GM21528 (cell line): ENCODE results near the gene IGF2.

Experiments used
- ATAC-seq: cut with Tn5 transposase; IDR thresholded peaks from one replicate; pipeline ENCODE4 v1.9.1; 2021; ENCODE audit warnings: mild to moderate bottlenecking, moderate library complexity; ENCODE audit not compliant: unreplicated experiment, low FRiP score

The IGF2 gene

DNA sequence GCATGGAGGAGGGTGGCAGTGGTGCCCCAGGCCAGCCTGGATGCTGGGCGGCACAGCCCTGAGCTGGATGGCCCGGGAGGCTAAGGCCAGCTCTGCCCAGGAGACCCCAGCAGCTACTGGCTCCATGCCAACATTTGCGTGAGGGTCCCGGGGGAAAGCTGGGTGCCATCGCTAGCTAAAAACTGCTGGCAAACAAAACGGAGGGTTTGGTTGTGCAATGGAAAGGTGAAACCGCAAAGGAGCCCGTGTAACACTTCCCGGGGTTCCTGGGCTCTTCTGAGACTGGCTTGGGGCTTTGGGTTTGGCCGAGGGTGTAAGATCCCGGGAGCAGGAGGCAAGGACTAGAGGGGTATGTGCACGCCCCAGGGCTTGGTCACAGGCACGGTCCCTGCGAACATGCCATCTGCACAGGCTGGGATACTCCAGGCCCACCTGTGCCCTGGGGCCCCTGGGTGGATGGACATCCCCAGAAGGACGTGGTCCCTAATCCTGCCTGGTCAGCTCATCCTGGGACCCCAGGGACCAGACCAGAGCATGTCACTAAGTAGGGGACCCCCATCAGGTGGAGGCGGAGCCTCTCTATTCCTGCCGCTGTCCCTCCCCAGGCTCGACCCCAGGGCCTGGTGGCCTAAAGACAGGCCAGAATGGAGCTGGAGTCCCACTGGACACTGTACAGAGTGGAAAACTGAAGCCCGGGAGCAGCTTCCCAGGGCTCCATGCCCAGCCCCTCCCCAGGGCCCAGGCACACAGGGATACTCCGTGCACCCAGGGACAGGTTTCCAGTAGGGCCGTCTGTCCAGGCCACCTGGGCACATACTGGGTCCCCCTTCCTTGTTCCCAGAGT is 44.6 kb downstream of the IGF2 start:
- ATAC-seq, result no peak

DNA sequence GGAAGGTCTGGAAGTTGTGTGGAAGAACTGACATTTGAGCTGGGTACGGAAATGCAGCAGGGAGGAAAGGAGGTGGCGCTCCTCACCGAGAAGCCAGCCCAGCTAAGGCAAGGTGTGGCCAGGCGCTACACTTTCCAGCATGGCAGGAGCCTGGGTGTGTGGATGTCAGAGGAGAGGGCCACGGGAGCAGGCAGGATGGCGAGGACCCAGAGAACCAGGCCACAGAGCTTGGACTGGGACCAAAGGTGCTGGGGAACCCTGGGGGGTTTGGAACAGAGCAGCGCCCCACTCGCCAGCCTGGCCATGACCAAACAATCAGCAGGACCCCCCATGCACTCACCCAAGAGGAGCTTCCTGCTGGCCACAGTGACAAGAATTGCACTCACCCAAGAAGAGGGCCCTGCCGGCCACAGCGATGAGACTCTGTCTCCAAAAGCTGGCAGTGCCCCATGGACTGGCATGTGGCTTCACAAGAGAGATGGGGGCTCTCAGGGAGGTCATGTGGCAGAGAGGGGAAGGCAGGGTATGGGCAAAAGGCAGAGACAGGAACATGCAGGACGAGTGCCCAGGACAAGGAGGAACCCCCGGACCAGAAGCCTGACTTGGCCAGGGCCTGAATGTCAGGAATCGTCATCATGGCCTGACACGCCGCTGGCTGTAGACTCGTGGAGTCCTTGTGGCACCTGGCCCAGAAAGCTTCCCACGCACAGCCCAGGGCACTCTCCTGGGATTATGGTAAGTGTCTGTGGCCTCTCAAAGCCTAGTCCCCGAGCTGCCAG is 45.4 kb downstream of the IGF2 start:
- no peak for ATAC-seq

DNA sequence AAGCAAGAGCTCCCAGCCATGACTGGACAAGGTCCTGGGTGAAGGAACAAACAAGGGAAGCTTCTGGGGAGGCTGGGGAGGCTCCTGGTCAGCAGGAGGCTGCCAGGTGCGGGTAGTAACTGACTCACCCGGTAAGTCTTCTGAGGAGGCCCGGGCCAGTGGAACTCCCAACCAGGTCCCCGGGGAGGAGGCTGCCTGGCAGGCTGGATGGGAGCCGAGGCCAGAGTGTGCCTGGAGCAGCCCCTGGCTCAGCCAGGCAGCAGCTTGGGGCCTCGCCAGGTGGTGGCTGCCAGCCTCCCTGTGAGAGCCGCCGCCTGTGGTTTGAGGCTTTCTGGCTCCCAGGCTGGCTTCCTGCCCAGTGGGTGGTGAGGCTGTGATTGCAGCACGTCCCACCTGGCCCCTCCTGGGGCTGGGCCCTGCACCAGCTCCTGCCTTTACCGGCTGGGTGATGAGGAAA is 46.2 kb downstream of the IGF2 start:
- no peak for ATAC-seq

DNA sequence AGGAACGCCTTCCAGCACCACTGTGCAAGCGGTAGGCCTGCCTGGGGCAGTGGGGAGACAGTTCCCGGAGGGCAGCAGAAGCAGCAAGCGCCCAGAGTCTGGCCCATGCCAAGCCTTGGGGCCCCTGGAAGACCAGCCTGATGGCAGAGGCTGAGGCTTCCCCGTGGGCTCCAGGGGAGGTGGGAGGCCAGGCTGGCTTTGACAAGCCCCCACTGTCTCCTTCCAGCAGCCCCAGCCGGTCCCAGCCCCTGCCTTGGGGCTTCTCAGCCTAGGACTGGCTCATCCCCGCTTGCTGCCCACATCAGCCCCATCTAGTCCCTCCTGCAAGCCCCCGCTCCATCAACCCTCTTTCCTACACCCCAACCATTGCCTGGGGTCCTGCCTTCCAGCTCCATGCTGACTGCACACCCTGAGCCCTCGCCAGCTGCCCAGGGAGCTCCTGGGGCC is 46.7 kb downstream of the IGF2 start:
- ATAC-seq, result no peak

DNA sequence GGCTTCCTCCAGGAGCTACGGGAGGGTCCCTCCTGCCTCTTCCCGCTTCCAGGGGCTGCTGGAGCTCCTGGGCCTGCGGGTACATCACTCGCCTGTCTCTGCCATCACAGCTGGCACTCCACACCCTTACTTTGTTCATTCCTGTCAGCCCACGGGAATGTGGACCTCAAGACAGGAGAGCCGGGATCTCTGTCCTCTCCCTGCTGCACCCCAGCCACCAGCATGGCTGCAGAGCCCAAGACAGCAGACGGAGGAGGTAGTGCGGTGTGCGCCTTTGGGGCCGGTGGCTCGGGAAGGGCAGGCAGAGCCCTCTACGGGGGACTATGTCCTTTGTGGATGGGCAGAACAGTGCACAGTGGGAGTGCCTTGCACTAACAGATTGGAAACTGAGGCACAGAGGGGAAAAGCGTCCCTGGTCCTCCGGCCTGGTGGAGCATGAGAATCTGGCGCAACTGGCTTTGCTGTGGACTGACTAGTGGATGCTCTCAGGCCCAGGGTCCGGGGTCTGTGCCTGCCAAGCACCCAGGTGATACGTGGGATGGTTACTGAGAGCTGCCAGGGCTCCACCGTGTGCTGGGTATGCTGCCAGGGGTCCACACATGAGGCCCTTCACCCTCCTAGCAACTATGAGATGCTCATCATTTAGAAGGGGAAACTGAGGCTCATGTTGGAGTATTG is 47.3 kb downstream of the IGF2 start:
- no peak for ATAC-seq

DNA sequence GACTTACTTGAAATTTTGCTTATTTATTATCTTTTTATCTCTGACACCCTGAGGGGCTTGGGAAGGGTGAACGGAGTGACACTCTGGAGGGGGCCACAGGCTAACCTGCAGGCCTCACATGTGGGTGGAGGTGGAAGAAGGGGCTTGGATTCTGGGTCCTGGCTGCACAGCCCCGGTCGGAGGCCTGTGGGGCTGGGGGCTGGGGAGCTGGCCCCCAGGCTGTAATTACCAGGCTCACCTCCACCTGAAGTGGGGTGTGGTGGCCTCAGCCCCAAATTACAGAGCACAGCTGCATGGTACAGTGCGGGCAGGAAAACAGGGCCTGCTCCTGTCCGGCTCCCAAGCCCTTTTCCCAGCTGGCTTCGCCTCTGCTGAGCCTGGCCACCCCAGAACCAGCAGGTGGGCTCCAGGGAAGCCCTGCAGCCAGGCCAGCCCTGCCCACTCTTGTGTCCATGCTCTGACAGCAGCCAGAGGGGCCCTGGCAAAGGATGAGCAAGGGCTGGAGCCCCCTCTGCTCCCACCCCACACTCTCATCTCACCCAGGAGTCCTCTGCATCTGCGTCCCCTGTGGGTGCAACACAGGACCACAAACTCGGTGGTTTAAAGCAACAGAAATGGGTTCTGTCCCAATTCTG is 48.0 kb downstream of the IGF2 start:
- no peak for ATAC-seq

DNA sequence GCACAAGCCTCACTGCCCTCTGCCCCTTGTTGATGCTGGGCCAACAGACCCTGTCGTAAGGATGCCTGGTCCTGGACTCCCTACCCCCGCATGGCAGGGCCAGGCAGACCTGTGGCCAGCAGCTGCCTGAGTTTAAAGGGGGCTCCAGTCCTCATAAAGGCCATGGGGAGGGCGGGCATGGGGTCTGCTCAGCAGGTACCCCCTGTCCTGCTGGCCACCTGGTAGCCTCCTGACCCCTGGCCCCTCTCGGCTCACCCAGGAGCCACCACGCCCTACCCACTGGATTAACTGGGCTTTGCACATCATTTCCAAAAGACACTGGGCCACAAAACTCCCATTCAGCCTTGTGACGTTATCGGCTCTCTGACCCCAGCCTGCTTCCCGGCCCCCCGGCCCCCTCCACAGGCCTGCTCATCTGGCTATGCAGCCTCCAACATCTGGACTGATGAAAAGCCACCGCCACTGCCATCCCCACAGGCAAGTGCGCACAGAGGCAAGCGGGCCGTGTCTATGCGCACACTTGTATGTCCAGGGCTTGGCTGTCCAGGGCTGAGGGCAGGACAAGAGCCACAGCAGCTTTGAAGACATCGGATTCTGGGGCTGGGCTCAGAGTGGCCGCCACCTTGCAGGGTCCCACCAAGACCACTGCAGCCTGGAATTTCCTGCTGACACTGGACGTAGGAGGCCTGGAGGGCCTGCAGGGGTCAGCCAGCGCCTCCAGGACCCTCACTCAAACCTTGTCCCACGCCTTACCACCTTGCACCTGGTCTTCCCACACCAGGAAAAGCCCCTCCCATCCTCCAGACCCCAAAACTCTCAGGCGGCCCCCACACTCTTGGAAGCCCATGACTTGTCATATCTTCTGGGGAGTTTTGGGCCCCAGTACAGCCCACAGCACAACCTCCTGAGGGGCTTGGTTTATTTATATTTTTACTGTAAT is 48.7 kb downstream of the IGF2 start:
- no peak for ATAC-seq

DNA sequence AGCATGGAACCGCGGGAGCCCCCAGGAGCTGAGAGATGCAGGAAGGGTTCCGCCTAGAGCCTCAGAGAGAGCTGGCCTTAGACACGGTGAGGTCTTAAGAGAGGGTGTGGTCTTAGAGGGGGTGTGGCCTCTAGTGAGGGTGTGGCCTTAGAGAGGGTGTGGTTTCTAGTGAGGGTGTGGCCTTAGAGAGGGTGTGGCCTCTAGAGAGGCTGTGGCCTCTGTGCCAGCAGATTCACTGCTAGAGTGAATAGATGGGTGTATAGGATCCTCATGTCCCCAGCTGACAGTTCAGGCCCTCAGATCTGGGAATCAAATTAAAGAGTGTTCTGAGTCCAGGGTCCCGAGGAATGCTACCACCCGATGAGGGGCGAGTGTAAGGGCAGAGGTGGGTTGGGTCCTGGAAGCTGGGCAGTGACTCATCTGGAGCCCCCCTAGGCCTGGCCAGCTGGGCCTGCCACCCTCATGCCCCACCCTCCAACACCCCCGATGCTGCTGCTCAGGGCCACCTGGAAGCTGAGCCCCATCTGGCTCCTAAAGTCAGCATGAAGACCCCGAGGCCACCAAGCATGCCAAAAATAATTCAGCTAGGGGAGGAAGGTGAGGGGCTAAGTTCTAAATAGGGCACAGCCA is 49.5 kb downstream of the IGF2 start:
- no peak for ATAC-seq

DNA sequence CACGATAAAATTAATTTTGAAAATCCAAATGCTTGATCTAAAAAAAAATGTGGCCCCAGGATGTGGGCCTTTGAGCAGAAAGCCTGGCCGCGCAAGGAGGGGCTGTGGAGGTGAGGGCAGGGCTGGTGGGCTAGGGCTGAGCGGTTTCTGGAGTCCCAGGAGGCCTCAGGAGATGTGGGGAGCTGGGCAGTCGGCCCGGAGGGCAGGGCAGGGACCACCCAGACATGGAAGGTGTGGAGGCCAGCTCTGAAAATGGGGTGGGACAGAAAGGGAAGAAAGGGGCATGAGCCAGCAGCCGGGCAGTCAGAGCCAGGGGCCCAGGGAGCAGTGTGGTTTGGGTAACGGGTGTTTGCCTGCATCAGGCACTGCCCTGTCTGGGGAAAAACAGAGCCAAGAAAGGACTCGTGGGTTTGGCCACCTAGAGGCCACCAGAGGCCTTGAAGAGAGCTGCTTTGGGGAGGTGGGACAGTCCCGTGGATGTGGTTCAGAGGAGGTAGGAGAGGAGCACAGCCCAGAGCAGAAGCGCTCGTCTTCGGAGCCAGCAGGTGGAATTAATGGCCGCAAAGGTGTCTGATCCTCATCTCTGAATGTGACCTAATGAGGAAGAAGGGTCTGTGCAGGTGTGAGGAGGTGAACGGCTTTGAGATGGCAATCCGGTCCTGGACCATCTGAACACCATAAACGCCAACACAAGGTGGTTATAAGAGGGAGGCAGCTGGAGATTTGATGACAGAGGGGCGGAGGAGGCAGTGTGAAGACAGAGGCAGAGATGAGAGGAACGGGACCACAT is 50.2 kb downstream of the IGF2 start:
- no peak for ATAC-seq

DNA sequence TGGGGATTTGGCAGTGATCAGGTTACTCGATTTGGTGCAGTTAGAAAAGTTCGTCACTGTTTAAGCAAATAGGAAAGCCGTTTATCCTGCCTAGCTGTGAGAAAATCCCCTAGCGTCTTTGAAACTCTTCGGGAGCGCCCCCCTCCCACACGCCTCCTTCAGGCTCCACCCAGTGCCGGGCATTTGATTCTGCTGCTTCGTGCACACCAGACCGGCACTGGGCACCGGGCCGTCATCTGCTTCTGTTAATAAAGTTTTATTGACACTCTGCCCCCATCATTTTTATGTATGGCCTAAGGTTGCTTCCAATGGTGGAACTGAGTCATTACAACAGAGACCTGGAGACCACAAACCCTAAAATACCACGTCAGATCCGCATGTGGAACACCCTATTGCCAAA is 50.9 kb downstream of the IGF2 start:
- ATAC-seq, result no peak

DNA sequence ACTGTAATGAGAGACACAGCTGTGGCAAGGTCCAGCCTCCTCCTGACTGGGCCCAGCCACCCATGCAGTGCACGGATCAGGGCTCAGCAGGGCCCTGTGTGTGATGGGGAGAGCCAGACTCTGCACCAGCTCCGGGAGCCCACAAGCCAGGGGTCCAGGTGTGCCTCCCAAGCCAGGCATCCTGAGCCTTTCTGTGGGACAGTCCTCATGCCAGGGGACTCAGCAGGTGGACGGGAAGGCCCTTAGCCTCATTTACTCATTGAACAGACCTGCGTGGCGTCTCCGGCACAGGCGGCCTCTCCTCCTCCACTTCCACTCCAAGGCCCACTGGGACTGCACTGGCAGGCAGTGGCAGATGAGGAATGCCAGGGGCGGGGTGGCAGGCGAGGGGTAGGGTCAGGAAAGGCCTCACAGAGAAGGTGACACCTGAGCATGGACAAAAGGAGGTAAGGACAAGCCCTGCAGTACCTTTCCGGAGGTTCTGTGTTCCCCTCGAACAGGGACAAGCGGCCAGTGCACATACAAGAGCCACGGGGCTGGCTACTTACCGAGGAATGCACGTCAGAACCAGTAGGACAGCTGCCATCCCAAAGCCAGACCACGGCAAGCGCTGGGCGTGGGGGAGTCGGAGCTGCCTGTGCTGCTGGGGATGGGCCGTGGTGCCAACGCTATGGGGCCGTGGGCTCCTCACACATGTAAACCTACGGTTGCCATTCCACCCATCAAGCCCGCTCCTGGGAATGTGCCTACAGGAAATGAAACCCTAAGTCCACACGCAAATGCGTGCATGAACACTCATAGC is 52.7 kb downstream of the IGF2 start:
- ATAC-seq, result no peak

DNA sequence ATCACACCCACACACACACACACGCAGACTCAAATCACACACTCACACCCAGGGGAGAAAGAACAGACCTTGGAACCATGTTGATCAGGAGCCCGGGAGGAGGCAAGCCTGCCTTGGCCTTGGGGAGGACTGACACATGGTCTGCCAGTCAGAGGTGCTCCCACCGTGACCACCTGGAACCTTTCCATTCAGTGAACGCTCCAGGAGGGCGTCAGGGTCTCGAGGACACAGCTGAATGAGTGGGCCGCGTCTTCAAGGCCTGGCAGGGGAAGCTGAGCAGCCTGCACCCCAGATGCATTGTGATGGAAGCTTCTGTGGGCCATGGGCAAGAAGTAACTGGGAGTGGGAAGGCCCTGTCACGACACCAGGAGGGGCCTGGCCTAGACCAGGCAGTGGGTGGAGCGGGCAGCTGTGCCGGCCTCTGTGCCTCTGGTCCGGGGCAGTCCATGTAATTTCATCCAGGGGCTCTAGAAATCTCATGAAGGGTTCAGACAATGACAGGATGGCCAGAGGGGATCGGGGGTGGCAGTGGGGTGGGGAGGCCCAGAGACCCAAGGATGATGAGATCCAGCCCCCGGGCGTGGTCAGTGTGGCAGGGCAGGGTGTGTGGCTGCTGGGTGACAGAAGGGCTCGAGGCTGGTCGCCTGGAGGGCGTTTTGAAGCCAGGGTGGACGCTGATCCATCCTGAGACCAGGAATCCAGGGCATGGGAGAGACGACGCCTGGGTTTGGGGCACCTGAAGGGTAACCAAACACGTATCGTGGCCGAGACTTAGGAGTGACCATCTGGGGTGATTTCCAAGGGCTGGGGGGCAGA is 53.7 kb downstream of the IGF2 start:
- no peak for ATAC-seq

DNA sequence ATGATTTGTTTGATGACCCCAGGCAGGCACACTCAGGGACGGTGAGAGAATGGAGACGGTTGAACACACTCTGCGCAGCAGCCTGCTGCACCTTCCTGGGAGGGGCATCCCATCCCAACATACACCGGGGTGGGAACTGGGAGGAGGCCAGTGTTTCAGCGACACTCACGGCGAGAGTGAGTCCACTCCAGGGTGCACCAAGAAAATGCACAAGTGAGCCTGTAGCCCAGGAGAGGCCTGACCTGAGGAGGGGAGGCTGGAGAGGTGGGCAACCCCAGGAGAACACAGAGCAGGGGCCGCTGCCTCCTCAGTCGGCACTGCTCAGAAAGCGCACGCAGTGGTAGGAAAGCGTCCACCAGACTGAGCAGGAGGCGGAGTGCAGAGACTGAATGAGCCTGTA is 54.5 kb downstream of the IGF2 start:
- ATAC-seq, result no peak
